ENCODE results near the gene IL22RA1. TPM values are rescaled to one million over a fixed set of nuclear protein-coding genes. Genes with fewer than 3 reads are reported as not detected.

Gene IL22RA1
- total RNA-seq, 2 experiments from 2014 or later = not detected

GRCh38 chr1:24172598-24172997 lies 29.7 kb upstream of the IL22RA1 start:
- ChIA-PET POLR2A (interaction anchor here (0.6 to 1.6 kb wide), 4 partner anchors 18 to 755 kb away, joined by 3 to 6 read pairs (median 4); no protein-coding TSS in a partner anchor), CTCF (ENCODE audit: unreplicated experiment) (interaction anchor here (0.9 kb wide), 1 partner anchor 14 kb away, joined by 3 read pairs; the partner anchor contains the start of gene IFNLR1)
- Histone ChIP-seq H3K27ac (ENCODE audit: low read depth, low read length, poor library complexity, severe bottlenecking) (no peak overlapping the region), H4K20me1 (ENCODE audit: insufficient read depth, low read length) (no peaks in the 10 kb centered on the region), H3K9me3 (ENCODE audit: low read length) (no peaks in the 10 kb centered on the region), H3K4me3 (ENCODE audit: low read depth, low read length, poor library complexity, severe bottlenecking) (no peak overlapping the region), H3K4me2 (ENCODE audit: low read length) (no peak overlapping the region), H3K9me2 (ENCODE audit: insufficient read depth, low read length) (no peaks in the 10 kb centered on the region), H3K79me2 (ENCODE audit: insufficient read depth, low read depth, low read length) (peaks cover 74% of the 10 kb centered on the region), H3K36me3 (ENCODE audit: insufficient read depth, low read length) (peaks cover 95% of the 10 kb centered on the region), H2AFZ (ENCODE audit: low read length) (no peak overlapping the region), H3K4me1 (ENCODE audit: insufficient read depth, low read length, poor library complexity, severe bottlenecking) (peaks cover 7% of the 10 kb centered on the region)
- intact Hi-C loops (cut with micrococcal nuclease; ENCODE audit: unreplicated experiment) = no loop called here
- BruUV-seq (replicated peaks) = no TSS peak
- DNase-seq (ENCODE audit: low spot score) = no peak
- TF ChIP-seq CTCF (conservative IDR thresholded peaks at IDR 0.05; ENCODE audit: low read length) (no peak), EZH2phosphoT487 (IDR thresholded peaks at IDR 0.05; ENCODE audit: borderline replicate concordance, low read depth, low read length) (no peak)

- Histone ChIP-seq H3K4me1 (ENCODE audit: insufficient read depth, low read length, poor library complexity, severe bottlenecking) (peaks cover 6% of the 10 kb centered on the region), H4K20me1 (ENCODE audit: insufficient read depth, low read length) (no peaks in the 10 kb centered on the region), H3K9me3 (ENCODE audit: low read length) (no peaks in the 10 kb centered on the region), H3K27ac (ENCODE audit: low read depth, low read length, poor library complexity, severe bottlenecking) (no peak overlapping the region), H2AFZ (ENCODE audit: low read length) (no peak overlapping the region), H3K9me2 (ENCODE audit: insufficient read depth, low read length) (no peaks in the 10 kb centered on the region), H3K79me2 (ENCODE audit: insufficient read depth, low read depth, low read length) (peaks cover 44% of the 10 kb centered on the region), H3K4me2 (ENCODE audit: low read length) (no peak overlapping the region), H3K36me3 (ENCODE audit: insufficient read depth, low read length) (peaks cover 95% of the 10 kb centered on the region), H3K4me3 (ENCODE audit: low read depth, low read length, poor library complexity, severe bottlenecking) (no peak overlapping the region)
- no TSS peak for BruUV-seq (replicated peaks)
- POLR2A ChIA-PET = interaction anchor here (0.6 kb wide), 1 partner anchor 12 kb away, joined by 3 read pairs; no protein-coding TSS in a partner anchor
- CTCF ChIA-PET (ENCODE audit: unreplicated experiment) = no interaction called here
- no peak for TF ChIP-seq EZH2phosphoT487 (IDR thresholded peaks at IDR 0.05; ENCODE audit: borderline replicate concordance, low read depth, low read length)
- no peak for TF ChIP-seq CTCF (conservative IDR thresholded peaks at IDR 0.05; ENCODE audit: low read length)
- DNase-seq (ENCODE audit: low spot score) = no peak
- intact Hi-C loops (cut with micrococcal nuclease; ENCODE audit: unreplicated experiment) = no loop called here
Observed at GRCh38 chr1:24169286-24169685, 26.3 kb upstream of the IL22RA1 start.

GRCh38 chr1:24168245-24168644 lies 25.3 kb upstream of the IL22RA1 start:
- ChIA-PET CTCF (ENCODE audit: unreplicated experiment) (no interaction called here), POLR2A (interaction anchor here (0.6 to 0.7 kb wide), 2 partner anchors 396 to 1261 kb away, joined by 4 to 5 read pairs; no protein-coding TSS in a partner anchor)
- Histone ChIP-seq H2AFZ (ENCODE audit: low read length) (no peak overlapping the region), H3K9me3 (ENCODE audit: low read length) (no peaks in the 10 kb centered on the region), H3K4me1 (ENCODE audit: insufficient read depth, low read length, poor library complexity, severe bottlenecking) (no peaks in the 10 kb centered on the region), H3K4me2 (ENCODE audit: low read length) (no peak overlapping the region), H3K27ac (ENCODE audit: low read depth, low read length, poor library complexity, severe bottlenecking) (no peak overlapping the region), H3K9me2 (ENCODE audit: insufficient read depth, low read length) (no peaks in the 10 kb centered on the region), H3K79me2 (ENCODE audit: insufficient read depth, low read depth, low read length) (peaks cover 33% of the 10 kb centered on the region), H4K20me1 (ENCODE audit: insufficient read depth, low read length) (no peaks in the 10 kb centered on the region), H3K36me3 (ENCODE audit: insufficient read depth, low read length) (peaks cover 94% of the 10 kb centered on the region), H3K4me3 (ENCODE audit: low read depth, low read length, poor library complexity, severe bottlenecking) (no peak overlapping the region)
- BruUV-seq (replicated peaks) = no TSS peak
- TF ChIP-seq EZH2phosphoT487 (IDR thresholded peaks at IDR 0.05; ENCODE audit: borderline replicate concordance, low read depth, low read length) (no peak), CTCF (conservative IDR thresholded peaks at IDR 0.05; ENCODE audit: low read length) (no peak)
- intact Hi-C loops (cut with micrococcal nuclease; ENCODE audit: unreplicated experiment) = no loop called here
- DNase-seq (ENCODE audit: low spot score) = no peak
